Thoracic aorta (tissue), 2 donors: ENCODE measurements around the gene PIAS3. TPM values are rescaled to one million over a fixed set of nuclear protein-coding genes. Genes with fewer than 3 reads are reported as not detected.
"Not testable (repeated sequence)": the region's sequence is repeated elsewhere in the genome, so short reads cannot be mapped to it uniquely, and the experiment has no call there.

Source experiments
- ATAC-seq: fragments of 150-250 bp; one replicate; pipeline ENCODE4 v1.8.0; 2017; ENCODE audit warnings: low read depth; ENCODE audit not compliant: insufficient number of reproducible peaks, low FRiP score
- DNase-seq: peaks from one replicate; pipeline ENCODE4 v3.0.0-alpha.2; 2020; ENCODE audit warnings: low spot score
- H3K27ac ChIP-seq, 2 donors: fragments of 200-600 bp; sonication (generic); 1 replicate in 1 of 2; 2 replicates in 1 of 2; pipeline ENCODE4 v1.5.1; 2016; ENCODE audit warnings: mild to moderate bottlenecking in 2 of 2, moderate library complexity in 2 of 2
- H3K27me3 ChIP-seq: fragments of 200-600 bp; sonication (generic); replicated peaks from 2 replicates; pipeline ENCODE4 v1.6.0; 2016; ENCODE audit warnings: mild to moderate bottlenecking; ENCODE audit not compliant: insufficient read depth
- H3K36me3 ChIP-seq: fragments of 200-600 bp; sonication (generic); one replicate; pipeline ENCODE4 v1.5.1; 2016
- H3K4me1 ChIP-seq, 2 donors: fragments of 200-600 bp; sonication (generic); 1 replicate in 1 of 2; 2 replicates in 1 of 2; pipeline versions ENCODE4 v1.5.1 to v1.6.0; 2016; ENCODE audit warnings: low read depth in 2 of 2, mild to moderate bottlenecking in 1 of 2; ENCODE audit not compliant: control insufficient read depth in 1 of 2
- H3K4me3 ChIP-seq: fragments of 200-600 bp; sonication (generic); 2 replicates; pipeline ENCODE4 v1.5.1; 2016; ENCODE audit warnings: mild to moderate bottlenecking
- H3K9me3 ChIP-seq: fragments of 200-600 bp; sonication (generic); 2 replicates; pipeline ENCODE4 v1.5.1; 2016
- CTCF ChIP-seq: fragments of 200-600 bp; sonication (generic); IDR thresholded peaks from one replicate; pipeline ENCODE4 v1.5.1; 2019; ENCODE audit warnings: antibody characterized with exemption
- total RNA-seq, 2 donors: library from RNA; depleted of rRNA; stranded (reverse); fragments of >200 nt; gene quantifications; one replicate each; pipeline versions ENCODE4 v1.1.0 to v1.2.3, GENCODE V29; 2016

The PIAS3 gene
- total RNA-seq, 2 donors from 2014 or later = 34.4 to 60.1 TPM

GRCh38 chr1:145812977-145813810 is 45.7 kb downstream of the PIAS3 start:
- not testable (repeated sequence) for H3K4me3 ChIP-seq, H3K27ac ChIP-seq, H3K36me3 ChIP-seq, DNase-seq, H3K9me3 ChIP-seq, H3K27me3 ChIP-seq, ATAC-seq, H3K4me1 ChIP-seq

- no peak for DNase-seq
- no peaks in the 10 kb centered on the region for H3K27me3 ChIP-seq
Measured at GRCh38 chr1:145806844-145807243, 52.0 kb downstream of the PIAS3 start.

GRCh38 chr1:145806408-145806807 is 52.5 kb downstream of the PIAS3 start:
- Histone ChIP-seq H3K36me3 (no peaks in the 10 kb centered on the region), H3K9me3 (no peaks in the 10 kb centered on the region), H3K27me3 (no peaks in the 10 kb centered on the region), H3K4me3 (no peak overlapping the region), H3K4me1 (peaks cover 22 to 23% of the 10 kb centered on the region in 2 donors), H3K27ac (no peak overlapping the region)
- no peak for ATAC-seq
- TF ChIP-seq CTCF = no peak
- no peak for DNase-seq

More at GRCh38 chr1:145806844-145807243, 52.0 kb downstream of the PIAS3 start:
- peaks cover 22 to 23% of the 10 kb centered on the region in 2 donors for H3K4me1 ChIP-seq
- no peak overlapping the region for H3K27ac ChIP-seq
- no peaks in the 10 kb centered on the region for H3K36me3 ChIP-seq
- H3K9me3 ChIP-seq = no peaks in the 10 kb centered on the region
- TF ChIP-seq CTCF = no peak
- no peak overlapping the region for H3K4me3 ChIP-seq
- ATAC-seq = no peak

- DNase-seq (no peak), ATAC-seq (no peak)
- TF ChIP-seq CTCF = no peak
- Histone ChIP-seq H3K4me1 (peaks cover 22 to 23% of the 10 kb centered on the region in 2 donors), H3K36me3 (no peaks in the 10 kb centered on the region), H3K9me3 (no peaks in the 10 kb centered on the region), H3K4me3 (no peak overlapping the region), H3K27ac (no peak overlapping the region), H3K27me3 (no peaks in the 10 kb centered on the region)
Measured at GRCh38 chr1:145805057-145805456, 53.8 kb downstream of the PIAS3 start.

- no peak overlapping the region for H3K27ac ChIP-seq
- no peaks in the 10 kb centered on the region for H3K27me3 ChIP-seq
- DNase-seq = no peak
- TF ChIP-seq CTCF = no peak
- H3K4me3 ChIP-seq = no peak overlapping the region
- ATAC-seq = no peak
- H3K9me3 ChIP-seq = no peaks in the 10 kb centered on the region
- H3K4me1 ChIP-seq = peaks cover 22 to 23% of the 10 kb centered on the region in 2 donors
- H3K36me3 ChIP-seq = no peaks in the 10 kb centered on the region
Measured at GRCh38 chr1:145804235-145805045, 54.4 kb downstream of the PIAS3 start.
